Lower leg skin (tissue), 4 donors: ENCODE data around the gene CFAP410. TPM values are rescaled to one million over a fixed set of nuclear protein-coding genes. Genes with fewer than 3 reads are reported as not detected.

Experiments
- DNase-seq, 2 donors: peaks; one replicate each; pipeline ENCODE4 v3.0.0-alpha.2; 2019; ENCODE audit warnings: low spot score in 2 of 2
- H3K4me3 ChIP-seq: fragments of 200-600 bp; sonication (generic); 2 replicates; pipeline ENCODE4 v1.5.1; 2017; ENCODE audit warnings: mild to moderate bottlenecking, low read depth; ENCODE audit not compliant: poor library complexity, severe bottlenecking
- CTCF ChIP-seq, 3 donors: fragments of 450-650 bp; IDR thresholded peaks; one replicate each; pipeline ENCODE4 v1.5.1; 2016; ENCODE audit warnings: antibody characterized with exemption in 3 of 3, mild to moderate bottlenecking in 3 of 3, moderate library complexity in 2 of 3
- POLR2A ChIP-seq, 2 donors: fragments of 450-650 bp; IDR thresholded peaks; one replicate each; pipeline ENCODE4 v1.6.1; 2016 to 2017; ENCODE audit warnings: antibody characterized with exemption in 2 of 2, mild to moderate bottlenecking in 1 of 2, moderate library complexity in 1 of 2
- WGBS, 2 donors: methylation state at CpG; one replicate each; pipeline ENCODE4 v1.1.5; 2018; 5-methylcytosine and 5-hydroxymethylcytosine counted together
- intact Hi-C: fragments of 100-400 bp; cut with DNase I; formaldehyde crosslinking; loops from one replicate; pipeline ENCODE4 v1.15.0; 2023; ENCODE audit warnings: low total_unique reads
- total RNA-seq, 4 donors: library from RNA; depleted of rRNA; stranded (reverse); fragments of >200 nt; gene quantifications; one replicate each; pipeline ENCODE4 v1.1.0, GENCODE V29; 2016

The CFAP410 gene
- total RNA-seq, 4 donors from 2014 or later, result 21.3 to 40.1 (median 25.2) TPM

- intact Hi-C loops, result no loop called here
- DNase-seq, result no peak
- H3K4me3 ChIP-seq, result no peak overlapping the region
- TF ChIP-seq POLR2A (IDR thresholded peaks at IDR 0.05) (no peak), CTCF (IDR thresholded peaks at IDR 0.05) (no peak)
- WGBS, 2 donors, result 89 to 95% methylated on average over 9 of the region's 9 CpGs
Observed at GRCh38 chr21:44282370-44282769, 56.8 kb downstream of the CFAP410 start.

- TF ChIP-seq POLR2A (IDR thresholded peaks at IDR 0.05), result no peak
- TF ChIP-seq CTCF (IDR thresholded peaks at IDR 0.05), result no peak
- DNase-seq, result no peak
- no peak overlapping the region for H3K4me3 ChIP-seq
- intact Hi-C loops, result no loop called here
- 95 to 96% methylated on average over 9 of the region's 9 CpGs for WGBS, 2 donors
Observed at GRCh38 chr21:44281801-44282200, 57.4 kb downstream of the CFAP410 start.

- no peak for DNase-seq
- TF ChIP-seq POLR2A (IDR thresholded peaks at IDR 0.05) (no peak), CTCF (IDR thresholded peaks at IDR 0.05) (no peak)
- intact Hi-C loops, result no loop called here
- WGBS, 2 donors, result 84 to 92% methylated on average over 19 of the region's 19 CpGs
- H3K4me3 ChIP-seq, result no peak overlapping the region
Observed at GRCh38 chr21:44279354-44280260, 59.6 kb downstream of the CFAP410 start.

Other genes starting within 250 kb of the CFAP410 start
- gene PWP2, start 232.0 kb downstream of the CFAP410 start, total RNA-seq, result 10 to 100 TPM in 3 of 4 donors, 1 to 10 TPM in 1; 3.0 to 21.6 (median 13.2) TPM
- 10 to 100 TPM in 1 of 4 donors, 1 to 10 TPM in 3; 2.5 to 43.5 (median 4.5) TPM for gene GATD3, start 205.7 kb downstream of the CFAP410 start, total RNA-seq
- 10 to 100 TPM in 2 of 4 donors, 1 to 10 TPM in 2; 4.2 to 11.9 (median 7.8) TPM for gene ICOSLG, start 98.4 kb downstream of the CFAP410 start, total RNA-seq
- gene DNMT3L, start 77.5 kb downstream of the CFAP410 start, total RNA-seq, result not detected
- under 1 TPM in 3 of 4 donors, not detected in 1; 0.12 to 0.21 (median 0.19) TPM for gene AIRE, start 53.5 kb downstream of the CFAP410 start, total RNA-seq
- 100 to 1,000 TPM; 104 to 145 (median 136) TPM for gene PFKL, start 39.3 kb downstream of the CFAP410 start, total RNA-seq
- 1 to 10 TPM; 1.9 to 9.4 (median 2.2) TPM for gene TRPM2, start 14.2 kb upstream of the CFAP410 start, total RNA-seq
- gene LRRC3, start 116.1 kb upstream of the CFAP410 start, total RNA-seq, result 1 to 10 TPM; 2.9 to 5.8 (median 3.2) TPM
- gene KRTAP10-1, start 200.8 kb upstream of the CFAP410 start, total RNA-seq, result 1 to 10 TPM in 1 of 4 donors, not detected in 3; 3.0 TPM
- 1 to 10 TPM in 1 of 4 donors, not detected in 3; 9.3 TPM for gene KRTAP10-2, start 212.1 kb upstream of the CFAP410 start, total RNA-seq
- 1 to 10 TPM in 1 of 4 donors, not detected in 3; 4.8 TPM for gene KRTAP10-3, start 219.4 kb upstream of the CFAP410 start, total RNA-seq
- gene KRTAP10-4, start 234.3 kb upstream of the CFAP410 start, total RNA-seq, result 1 to 10 TPM in 1 of 4 donors, not detected in 3; 6.3 TPM
- 1 to 10 TPM in 1 of 4 donors, not detected in 3; 6.1 TPM for gene KRTAP10-5, start 241.2 kb upstream of the CFAP410 start, total RNA-seq